B cell (primary cell): ENCODE data around the gene MT1M. TPM values are rescaled to one million over a fixed set of nuclear protein-coding genes. Genes with fewer than 3 reads are reported as not detected.
A peak's percentile ranks its signal among the peaks of the same experiment; 100 is the strongest.

Experiments
- ATAC-seq: fragments of 200-7000 bp; cut with Tn5 transposase; one replicate; pipeline ENCODE4 v1.10.0; 2021; ENCODE audit warnings: low read depth, mild to moderate bottlenecking, moderate number of reproducible peaks, moderate library complexity
- CTCF ChIA-PET: fragments of 350-600 bp; sonication (Branson Sonifier 250); formaldehyde crosslinking; loops from one replicate; lab custom pipeline; 2021; ENCODE audit warnings: antibody characterized with exemption, inconsistent platforms; lab: Charles Lee
- POLR2A ChIA-PET: fragments of 350-600 bp; sonication (Branson Sonifier 250); formaldehyde crosslinking; loops from one replicate; lab custom pipeline; 2021; ENCODE audit warnings: antibody characterized with exemption; lab: Charles Lee
- DNase-seq: peaks from one replicate; pipeline ENCODE4 v3.0.0; 2013
- H2AFZ ChIP-seq: 2 replicates; pipeline ENCODE4 v1.6.1; 2012; ENCODE audit warnings: mild to moderate bottlenecking, low read depth, low read length; ENCODE audit not compliant: insufficient read depth, poor library complexity, severe bottlenecking
- H3K27ac ChIP-seq, 2 donors: 1 replicate in 1 of 2; 2 replicates in 1 of 2; pipeline ENCODE4 v1.5.1; 2012 to 2013; ENCODE audit warnings: low read length in 2 of 2, mild to moderate bottlenecking in 2 of 2, moderate library complexity in 1 of 2
- H3K27me3 ChIP-seq, 4 experiments: fragments of 200-600 bp in 1 of 4; sonication (generic) in 1 of 4; replicated peaks in 1 of 4; 1 replicate in 2 of 4; 2 replicates in 2 of 4; pipeline versions ENCODE4 v1.6.1 to v1.7.0; 2013 to 2016; ENCODE audit warnings: low read length in 3 of 4, mild to moderate bottlenecking in 2 of 4, mixed read lengths in 1 of 4, moderate library complexity in 1 of 4; ENCODE audit not compliant: insufficient read depth in 4 of 4, control insufficient read depth in 3 of 4; ENCODE audit errors: control extremely low read depth in 1 of 4
- H3K36me3 ChIP-seq, 2 experiments: replicated peaks in 1 of 2; 1 replicate in 1 of 2; 2 replicates in 1 of 2; pipeline versions ENCODE4 v1.6.1 to v1.7.1; 2013; ENCODE audit warnings: low read length in 1 of 2; ENCODE audit not compliant: insufficient read depth in 2 of 2, control insufficient read depth in 1 of 2; ENCODE audit errors: control extremely low read depth in 1 of 2, extremely low read depth in 1 of 2
- H3K4me1 ChIP-seq, 2 donors: fragments of 200-600 bp in 1 of 2; sonication (generic) in 1 of 2; 1 replicate in 1 of 2; 2 replicates in 1 of 2; pipeline versions ENCODE4 v1.5.1 to v1.6.1; 2013 to 2017; ENCODE audit warnings: low read length in 2 of 2; ENCODE audit not compliant: control insufficient read depth in 2 of 2, insufficient read depth in 2 of 2
- H3K4me2 ChIP-seq: replicated peaks from 2 replicates; pipeline ENCODE3; 2012; ENCODE audit warnings: mild to moderate bottlenecking, low read depth, low read length; ENCODE audit not compliant: poor library complexity, severe bottlenecking
- H3K4me3 ChIP-seq, 5 experiments: fragments of 200-600 bp in 1 of 5; sonication (generic) in 1 of 5; 1 replicate in 3 of 5; 2 replicates in 2 of 5; pipeline versions ENCODE4 v1.5.1 to v1.7.0; 2011 to 2016; ENCODE audit warnings: low read length in 4 of 5, mild to moderate bottlenecking in 4 of 5, low read depth in 2 of 5, control low read depth in 1 of 5, moderate library complexity in 1 of 5; ENCODE audit not compliant: insufficient read depth in 1 of 5; ENCODE audit errors: control extremely low read depth in 1 of 5, extremely low read depth in 1 of 5
- H3K79me2 ChIP-seq: fragments of 200-600 bp; sonication (generic); one replicate; pipeline ENCODE4 v1.6.0; 2016; ENCODE audit warnings: low read length; ENCODE audit not compliant: control insufficient read depth, insufficient read depth
- H3K9ac ChIP-seq: fragments of 200-600 bp; sonication (generic); 2 replicates; pipeline ENCODE4 v1.6.1; 2017; ENCODE audit warnings: mild to moderate bottlenecking, low read length, moderate library complexity
- H3K9me3 ChIP-seq, 3 donors: one replicate each; pipeline versions ENCODE4 v1.6.1 to v1.7.1; 2013; ENCODE audit warnings: low read length in 2 of 3; ENCODE audit not compliant: control insufficient read depth in 2 of 3, insufficient read depth in 1 of 3; ENCODE audit errors: control extremely low read depth in 1 of 3
- H4K20me1 ChIP-seq: 2 replicates; pipeline ENCODE4 v1.6.0; 2012; ENCODE audit warnings: mild to moderate bottlenecking, low read length; ENCODE audit not compliant: insufficient read depth, control insufficient read depth, poor library complexity, severe bottlenecking
- H3K27ac Mint-ChIP-seq: one replicate; pipeline ENCODE4 v1.8.0; 2021; ENCODE audit warnings: mixed read lengths
- H3K27me3 Mint-ChIP-seq: one replicate; pipeline ENCODE4 v1.8.0; 2021; ENCODE audit warnings: mixed read lengths
- H3K4me1 Mint-ChIP-seq: one replicate; pipeline ENCODE4 v1.8.0; 2021; ENCODE audit warnings: mixed read lengths
- H3K4me3 Mint-ChIP-seq: one replicate; pipeline ENCODE4 v1.8.0; 2021; ENCODE audit warnings: mixed read lengths
- H3K9me3 Mint-ChIP-seq: one replicate; pipeline ENCODE4 v1.8.0; 2022; ENCODE audit warnings: mixed read lengths; ENCODE audit not compliant: insufficient read depth
- CTCF ChIP-seq: fragments of 200-600 bp; IDR thresholded peaks from one replicate; pipeline ENCODE4 v1.8.0; 2022; ENCODE audit warnings: antibody characterized with exemption, mild to moderate bottlenecking
- EZH2 ChIP-seq: IDR thresholded peaks from 2 replicates; pipeline ENCODE4 v1.6.1; 2012; ENCODE audit warnings: borderline replicate concordance, low read depth, mild to moderate bottlenecking, moderate library complexity, low read length; ENCODE audit not compliant: insufficient read depth, poor library complexity, severe bottlenecking
- WGBS: methylation state at CpG from one replicate; pipeline ENCODE4 v1.1.5; 2013; ENCODE audit warnings: missing lambda C conversion rate; ENCODE audit not compliant: insufficient coverage; 5-methylcytosine and 5-hydroxymethylcytosine counted together
- intact Hi-C: fragments of 100-400 bp; cut with micrococcal nuclease; formaldehyde crosslinking; loops from one replicate; pipeline ENCODE4 v1.10.0; 2022
- polyA plus RNA-seq: library from polyadenylated mRNA; depleted of rRNA; stranded (reverse); fragments of >200 nt; gene quantifications from 2 replicates; pipeline ENCODE4 v1.2.3, GENCODE V29; 2012
- total RNA-seq, 2 donors: library from RNA; stranded (reverse); fragments of 120-200 nt in 1 of 2; gene quantifications; 1 replicate in 1 of 2; 2 replicates in 1 of 2; pipeline versions ENCODE4 v1.2.3 to v1.2.4, GENCODE V29; 2013 to 2022

The MT1M gene
- total and polyA plus RNA-seq, 2 donors (not counting 1 experiment from before 2014, with no cell fraction given), result not detected

GRCh38 chr16:56643080-56643778 lies 10.8 kb downstream of the MT1M start:
- peaks cover 17% of the 10 kb centered on the region for H3K4me1 Mint-ChIP-seq
- H4K20me1 ChIP-seq, result no peaks in the 10 kb centered on the region
- TF ChIP-seq EZH2 (no peak), CTCF (no peak)
- ChIA-PET CTCF (interaction anchor here (0.7 to 2.1 kb wide), 7 partner anchors 10 to 129 kb away, joined by 3 to 12 read pairs (median 5); partner anchors contain the start of gene MT1B), POLR2A (interaction anchor here (0.6 to 1.4 kb wide), 2 partner anchors 35 to 274 kb away, joined by 3 to 9 read pairs; partner anchors contain the start of gene MT2A)
- 9% methylated on average over 42 of the region's 42 CpGs for WGBS
- ATAC-seq, result peak; percentile 100
- H3K9ac ChIP-seq, result peak overlapping the region; percentile 40
- peak overlapping the region; percentile 67 for H3K4me3 Mint-ChIP-seq
- peak; percentile 57 for DNase-seq
- intact Hi-C loops, result loop anchor here (1.0 kb wide), 2 partner anchors 14 to 35 kb away; partner anchors contain the start of genes MT1F and MT2A
- no peaks in the 10 kb centered on the region for H3K79me2 ChIP-seq
- H3K9me3 Mint-ChIP-seq, result no peaks in the 10 kb centered on the region
- peak overlapping the region in 3 of 5 experiments; percentile 17 to 33 (median 33) for H3K4me3 ChIP-seq
- peak overlapping the region; percentile 65 for H3K4me2 ChIP-seq
- H2AFZ ChIP-seq, result peak overlapping the region; percentile 57
- H3K9me3 ChIP-seq, result peaks cover 0 to 4% (median 0%) of the 10 kb centered on the region in 3 donors
- peak overlapping the region; percentile 6 for H3K27ac Mint-ChIP-seq
- H3K27ac ChIP-seq, result no peak overlapping the region
- H3K36me3 ChIP-seq, result no peaks in the 10 kb centered on the region
- H3K27me3 Mint-ChIP-seq, result peaks cover 70% of the 10 kb centered on the region
- H3K4me1 ChIP-seq, result peaks cover 18 to 21% of the 10 kb centered on the region in 2 donors
- peaks cover 0 to 68% (median 25%) of the 10 kb centered on the region in 4 experiments for H3K27me3 ChIP-seq
